ENCODE data around the gene SLC2A4RG.

Gene SLC2A4RG

GRCh38 chr20:63746751-63747315, 7.3 kb downstream of the SLC2A4RG start:
- DNase-seq (ENCODE audit: low read depth, low spot score): no peak
- ChIA-PET CTCF (interaction anchor here (1.1 kb wide), 1 partner anchor 28 kb away, joined by 4 read pairs; no protein-coding TSS in a partner anchor), POLR2A (no interaction called here)
- H3K4me3 ChIP-seq (ENCODE audit: low read depth, low read length): no peak overlapping the region
- no peak for TF ChIP-seq CTCF (IDR thresholded peaks at IDR 0.05; ENCODE audit: insufficient read depth, low read length, missing control alignments)

GRCh38 chr20:63747622-63748069, 8.1 kb downstream of the SLC2A4RG start:
- DNase-seq (ENCODE audit: low read depth, low spot score): no peak
- no peak for TF ChIP-seq CTCF (IDR thresholded peaks at IDR 0.05; ENCODE audit: insufficient read depth, low read length, missing control alignments)
- ChIA-PET POLR2A (no interaction called here), CTCF (interaction anchor here (1.1 kb wide), 1 partner anchor 28 kb away, joined by 4 read pairs; no protein-coding TSS in a partner anchor)
- H3K4me3 ChIP-seq (ENCODE audit: low read depth, low read length): no peak overlapping the region

GRCh38 chr20:63748070-63748933, 8.7 kb downstream of the SLC2A4RG start:
- ChIA-PET CTCF (interaction anchor here (1.3 kb wide), 1 partner anchor 27 kb away, joined by 5 read pairs; no protein-coding TSS in a partner anchor), POLR2A (no interaction called here)
- no peak overlapping the region for H3K4me3 ChIP-seq (ENCODE audit: low read depth, low read length)
- DNase-seq (ENCODE audit: low read depth, low spot score): no peak
- TF ChIP-seq CTCF (IDR thresholded peaks at IDR 0.05; ENCODE audit: insufficient read depth, low read length, missing control alignments): no peak

- no peak overlapping the region for H3K4me3 ChIP-seq (ENCODE audit: low read depth, low read length)
- no peak for DNase-seq (ENCODE audit: low read depth, low spot score)
- ChIA-PET CTCF (interaction anchor here (1.3 to 1.5 kb wide), 2 partner anchors 8 to 26 kb away, joined by 3 to 5 read pairs; no protein-coding TSS in a partner anchor), POLR2A (no interaction called here)
- TF ChIP-seq CTCF (IDR thresholded peaks at IDR 0.05; ENCODE audit: insufficient read depth, low read length, missing control alignments): no peak
Observed at GRCh38 chr20:63748934-63749270, 9.3 kb downstream of the SLC2A4RG start.

GRCh38 chr20:63749597-63750508, 10.3 kb downstream of the SLC2A4RG start:
- CTCF ChIA-PET: interaction anchor here (1.0 to 1.5 kb wide), 4 partner anchors 9 to 30 kb away, joined by 3 to 5 read pairs (median 3); no protein-coding TSS in a partner anchor
- no peak for TF ChIP-seq CTCF (IDR thresholded peaks at IDR 0.05; ENCODE audit: insufficient read depth, low read length, missing control alignments)

More at GRCh38 chr20:63749597-63750508, 10.3 kb downstream of the SLC2A4RG start:
- no peak overlapping the region for H3K4me3 ChIP-seq (ENCODE audit: low read depth, low read length)
- POLR2A ChIA-PET: no interaction called here
- DNase-seq (ENCODE audit: low read depth, low spot score): no peak
